ENCODE measurements around the gene OR9Q2. TPM values are rescaled to one million over a fixed set of nuclear protein-coding genes. Genes with fewer than 3 reads are reported as not detected.

OR9Q2 gene
- total and polyA plus RNA-seq, 2 of the 8 experiments (the other 6 are each of a cell fraction or from before 2014, with no cell fraction given) = not detected

DNA sequence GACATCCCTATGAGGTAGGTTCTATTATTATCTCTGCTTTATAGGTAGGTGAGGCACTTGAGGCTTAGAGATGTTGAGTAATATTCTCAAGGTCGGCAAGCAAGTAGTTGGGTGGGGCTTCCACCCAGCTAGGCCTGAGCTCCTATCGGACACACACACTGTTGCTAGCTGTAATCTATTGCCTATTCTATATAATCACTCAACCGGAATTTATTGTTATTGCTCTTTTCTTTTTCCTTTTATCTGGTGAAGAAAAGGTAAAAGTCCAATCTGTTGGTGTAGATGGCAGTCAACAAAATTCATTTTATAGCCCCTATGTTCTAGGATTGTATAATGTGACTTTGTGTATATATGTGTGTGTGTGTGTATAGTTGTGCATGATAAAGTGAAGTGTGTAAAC is 3.4 kb downstream of the OR9Q2 start (continued):
- TF ChIP-seq, protein P1, sequence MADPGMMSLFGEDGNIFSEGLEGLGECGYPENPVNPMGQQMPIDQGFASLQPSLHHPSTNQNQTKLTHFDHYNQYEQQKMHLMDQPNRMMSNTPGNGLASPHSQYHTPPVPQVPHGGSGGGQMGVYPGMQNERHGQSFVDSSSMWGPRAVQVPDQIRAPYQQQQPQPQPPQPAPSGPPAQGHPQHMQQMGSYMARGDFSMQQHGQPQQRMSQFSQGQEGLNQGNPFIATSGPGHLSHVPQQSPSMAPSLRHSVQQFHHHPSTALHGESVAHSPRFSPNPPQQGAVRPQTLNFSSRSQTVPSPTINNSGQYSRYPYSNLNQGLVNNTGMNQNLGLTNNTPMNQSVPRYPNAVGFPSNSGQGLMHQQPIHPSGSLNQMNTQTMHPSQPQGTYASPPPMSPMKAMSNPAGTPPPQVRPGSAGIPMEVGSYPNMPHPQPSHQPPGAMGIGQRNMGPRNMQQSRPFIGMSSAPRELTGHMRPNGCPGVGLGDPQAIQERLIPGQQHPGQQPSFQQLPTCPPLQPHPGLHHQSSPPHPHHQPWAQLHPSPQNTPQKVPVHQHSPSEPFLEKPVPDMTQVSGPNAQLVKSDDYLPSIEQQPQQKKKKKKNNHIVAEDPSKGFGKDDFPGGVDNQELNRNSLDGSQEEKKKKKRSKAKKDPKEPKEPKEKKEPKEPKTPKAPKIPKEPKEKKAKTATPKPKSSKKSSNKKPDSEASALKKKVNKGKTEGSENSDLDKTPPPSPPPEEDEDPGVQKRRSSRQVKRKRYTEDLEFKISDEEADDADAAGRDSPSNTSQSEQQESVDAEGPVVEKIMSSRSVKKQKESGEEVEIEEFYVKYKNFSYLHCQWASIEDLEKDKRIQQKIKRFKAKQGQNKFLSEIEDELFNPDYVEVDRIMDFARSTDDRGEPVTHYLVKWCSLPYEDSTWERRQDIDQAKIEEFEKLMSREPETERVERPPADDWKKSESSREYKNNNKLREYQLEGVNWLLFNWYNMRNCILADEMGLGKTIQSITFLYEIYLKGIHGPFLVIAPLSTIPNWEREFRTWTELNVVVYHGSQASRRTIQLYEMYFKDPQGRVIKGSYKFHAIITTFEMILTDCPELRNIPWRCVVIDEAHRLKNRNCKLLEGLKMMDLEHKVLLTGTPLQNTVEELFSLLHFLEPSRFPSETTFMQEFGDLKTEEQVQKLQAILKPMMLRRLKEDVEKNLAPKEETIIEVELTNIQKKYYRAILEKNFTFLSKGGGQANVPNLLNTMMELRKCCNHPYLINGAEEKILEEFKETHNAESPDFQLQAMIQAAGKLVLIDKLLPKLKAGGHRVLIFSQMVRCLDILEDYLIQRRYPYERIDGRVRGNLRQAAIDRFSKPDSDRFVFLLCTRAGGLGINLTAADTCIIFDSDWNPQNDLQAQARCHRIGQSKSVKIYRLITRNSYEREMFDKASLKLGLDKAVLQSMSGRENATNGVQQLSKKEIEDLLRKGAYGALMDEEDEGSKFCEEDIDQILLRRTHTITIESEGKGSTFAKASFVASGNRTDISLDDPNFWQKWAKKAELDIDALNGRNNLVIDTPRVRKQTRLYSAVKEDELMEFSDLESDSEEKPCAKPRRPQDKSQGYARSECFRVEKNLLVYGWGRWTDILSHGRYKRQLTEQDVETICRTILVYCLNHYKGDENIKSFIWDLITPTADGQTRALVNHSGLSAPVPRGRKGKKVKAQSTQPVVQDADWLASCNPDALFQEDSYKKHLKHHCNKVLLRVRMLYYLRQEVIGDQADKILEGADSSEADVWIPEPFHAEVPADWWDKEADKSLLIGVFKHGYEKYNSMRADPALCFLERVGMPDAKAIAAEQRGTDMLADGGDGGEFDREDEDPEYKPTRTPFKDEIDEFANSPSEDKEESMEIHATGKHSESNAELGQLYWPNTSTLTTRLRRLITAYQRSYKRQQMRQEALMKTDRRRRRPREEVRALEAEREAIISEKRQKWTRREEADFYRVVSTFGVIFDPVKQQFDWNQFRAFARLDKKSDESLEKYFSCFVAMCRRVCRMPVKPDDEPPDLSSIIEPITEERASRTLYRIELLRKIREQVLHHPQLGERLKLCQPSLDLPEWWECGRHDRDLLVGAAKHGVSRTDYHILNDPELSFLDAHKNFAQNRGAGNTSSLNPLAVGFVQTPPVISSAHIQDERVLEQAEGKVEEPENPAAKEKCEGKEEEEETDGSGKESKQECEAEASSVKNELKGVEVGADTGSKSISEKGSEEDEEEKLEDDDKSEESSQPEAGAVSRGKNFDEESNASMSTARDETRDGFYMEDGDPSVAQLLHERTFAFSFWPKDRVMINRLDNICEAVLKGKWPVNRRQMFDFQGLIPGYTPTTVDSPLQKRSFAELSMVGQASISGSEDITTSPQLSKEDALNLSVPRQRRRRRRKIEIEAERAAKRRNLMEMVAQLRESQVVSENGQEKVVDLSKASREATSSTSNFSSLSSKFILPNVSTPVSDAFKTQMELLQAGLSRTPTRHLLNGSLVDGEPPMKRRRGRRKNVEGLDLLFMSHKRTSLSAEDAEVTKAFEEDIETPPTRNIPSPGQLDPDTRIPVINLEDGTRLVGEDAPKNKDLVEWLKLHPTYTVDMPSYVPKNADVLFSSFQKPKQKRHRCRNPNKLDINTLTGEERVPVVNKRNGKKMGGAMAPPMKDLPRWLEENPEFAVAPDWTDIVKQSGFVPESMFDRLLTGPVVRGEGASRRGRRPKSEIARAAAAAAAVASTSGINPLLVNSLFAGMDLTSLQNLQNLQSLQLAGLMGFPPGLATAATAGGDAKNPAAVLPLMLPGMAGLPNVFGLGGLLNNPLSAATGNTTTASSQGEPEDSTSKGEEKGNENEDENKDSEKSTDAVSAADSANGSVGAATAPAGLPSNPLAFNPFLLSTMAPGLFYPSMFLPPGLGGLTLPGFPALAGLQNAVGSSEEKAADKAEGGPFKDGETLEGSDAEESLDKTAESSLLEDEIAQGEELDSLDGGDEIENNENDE (IDR thresholded peaks at IDR 0.05; ENCODE audit: insufficient replicate concordance, low read length) = no peak
- TF ChIP-seq KDM4A (IDR thresholded peaks at IDR 0.05; ENCODE audit: low read depth, low read length, severe bottlenecking) (no peak), TCF12 (IDR thresholded peaks at IDR 0.05; ENCODE audit: low read depth, low read length) (no peak), TAF1 (IDR thresholded peaks at IDR 0.05; ENCODE audit: low read depth, low read length) (no peak), POLR2AphosphoS5 (IDR thresholded peaks at IDR 0.05; ENCODE audit: low read depth, low read length) (no peak), SIRT6 (IDR thresholded peaks at IDR 0.05; ENCODE audit: low read length) (no peak), EGR1 (IDR thresholded peaks at IDR 0.05; ENCODE audit: borderline replicate concordance, low read depth, low read length) (no peak), HDAC2 (IDR thresholded peaks at IDR 0.05; ENCODE audit: borderline replicate concordance in 1 of 2, low read depth in 2 of 2, low read length in 2 of 2) (no peak), HDAC6 (IDR thresholded peaks at IDR 0.05; ENCODE audit: low read depth, low read length) (no peak), GABPA (IDR thresholded peaks at IDR 0.05; ENCODE audit: borderline replicate concordance, insufficient read depth, low read length) (no peak), EP300 (IDR thresholded peaks at IDR 0.05; ENCODE audit: borderline replicate concordance in 1 of 2, low read depth in 2 of 2, low read length in 2 of 2) (no peak), SIX5 (IDR thresholded peaks at IDR 0.05; ENCODE audit: low read depth, low read length) (no peak)
